OCI-LY1 (cell line): ENCODE measurements around the gene DPP6.

ENCODE experiments used
- CTCF ChIP-seq: fragments of 200-600 bp; sonication (generic), shearing (Covaris generic); IDR thresholded peaks from 2 replicates; pipeline ENCODE4 v1.5.1; 2017; ENCODE audit warnings: mild to moderate bottlenecking, antibody characterized with exemption, low read length, moderate library complexity, mixed read lengths
- EZH2 ChIP-seq: fragments of 200-600 bp; sonication (generic), shearing (Covaris generic); IDR thresholded peaks from 2 replicates; pipeline ENCODE4 v1.8.0; 2017; ENCODE audit warnings: borderline replicate concordance, mixed run types, mild to moderate bottlenecking, antibody characterized with exemption, low read length, moderate library complexity, mixed read lengths

GRCh38 chr7:154430640-154431039 is 378.4 kb downstream of the DPP6 start:
- TF ChIP-seq CTCF (no peak), EZH2 (no peak)
